Glomerular endothelial cell (primary cell): ENCODE measurements around the gene NACA2. TPM values are rescaled to one million over a fixed set of nuclear protein-coding genes. Genes with fewer than 3 reads are reported as not detected.
"Not testable (repeated sequence)": the region's sequence is repeated elsewhere in the genome, so short reads cannot be mapped to it uniquely, and the experiment has no call there.

Experiments
- DNase-seq: peaks from one replicate; pipeline ENCODE4 v3.0.0-alpha.2; 2011; ENCODE audit warnings: low read depth, low spot score; ENCODE audit errors: extremely low read depth
- total RNA-seq: library from RNA; depleted of rRNA; stranded (reverse); fragments of >200 nt; gene quantifications from 2 replicates; pipeline ENCODE4 v1.2.3, GENCODE V29; 2015

Gene NACA2
- total RNA-seq, 1 donor from 2014 or later: not detected

- no peak for DNase-seq
Observed at GRCh38 chr17:61554209-61554608, 36.8 kb downstream of the NACA2 start.

- DNase-seq: not testable (repeated sequence)
Observed at GRCh38 chr17:61552560-61552959, 38.5 kb downstream of the NACA2 start.

GRCh38 chr17:61551255-61551742, 39.7 kb downstream of the NACA2 start:
- peak; percentile 23 for DNase-seq

GRCh38 chr17:61547113-61547512, 43.9 kb downstream of the NACA2 start:
- DNase-seq: no peak

- no peak for DNase-seq
Observed at GRCh38 chr17:61545335-61545938, 45.6 kb downstream of the NACA2 start.

GRCh38 chr17:61543786-61544415, 47.1 kb downstream of the NACA2 start:
- no peak for DNase-seq

- no peak for DNase-seq
Observed at GRCh38 chr17:61542027-61542426, 49.0 kb downstream of the NACA2 start.

GRCh38 chr17:61540874-61541273, 50.1 kb downstream of the NACA2 start:
- DNase-seq: no peak

Other genes with a start within 250 kb of the NACA2 start
- 0.63 and 3.6 TPM in 2 replicates for gene TBX2, start 191.4 kb downstream of the NACA2 start, total RNA-seq
- not detected in 2 replicates for gene TBX4, start 138.8 kb downstream of the NACA2 start, total RNA-seq